ENCODE measurements around the gene DEPP1.

DEPP1 gene

DNA sequence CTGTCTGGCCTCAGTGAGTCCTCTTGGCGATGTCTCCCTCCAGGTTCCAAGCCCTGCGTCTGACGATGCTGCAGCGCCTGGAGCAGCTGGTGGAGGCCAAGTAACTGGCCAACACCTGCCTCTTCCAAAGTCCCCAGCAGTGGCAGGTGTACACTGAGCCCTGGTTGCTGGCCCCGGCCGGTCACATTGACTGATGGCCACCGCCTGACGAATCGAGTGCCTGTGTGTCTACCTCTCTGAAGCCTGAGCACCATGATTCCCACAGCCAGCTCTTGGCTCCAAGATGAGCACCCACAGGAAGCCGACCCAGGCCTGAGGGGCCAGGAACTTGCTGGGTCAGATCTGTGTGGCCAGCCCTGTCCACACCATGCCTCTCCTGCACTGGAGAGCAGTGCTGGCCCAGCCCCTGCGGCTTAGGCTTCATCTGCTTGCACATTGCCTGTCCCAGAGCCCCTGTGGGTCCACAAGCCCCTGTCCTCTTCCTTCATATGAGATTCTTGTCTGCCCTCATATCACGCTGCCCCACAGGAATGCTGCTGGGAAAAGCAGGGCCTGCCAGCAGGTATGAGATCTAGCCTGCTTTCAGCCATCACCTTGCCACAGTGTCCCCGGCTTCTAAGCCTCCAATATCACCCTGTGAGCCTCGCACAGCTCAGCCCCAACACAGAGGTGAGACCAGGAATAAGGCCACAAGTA is 14.8 kb upstream of the DEPP1 start:
- no peak for DNase-seq

DNA sequence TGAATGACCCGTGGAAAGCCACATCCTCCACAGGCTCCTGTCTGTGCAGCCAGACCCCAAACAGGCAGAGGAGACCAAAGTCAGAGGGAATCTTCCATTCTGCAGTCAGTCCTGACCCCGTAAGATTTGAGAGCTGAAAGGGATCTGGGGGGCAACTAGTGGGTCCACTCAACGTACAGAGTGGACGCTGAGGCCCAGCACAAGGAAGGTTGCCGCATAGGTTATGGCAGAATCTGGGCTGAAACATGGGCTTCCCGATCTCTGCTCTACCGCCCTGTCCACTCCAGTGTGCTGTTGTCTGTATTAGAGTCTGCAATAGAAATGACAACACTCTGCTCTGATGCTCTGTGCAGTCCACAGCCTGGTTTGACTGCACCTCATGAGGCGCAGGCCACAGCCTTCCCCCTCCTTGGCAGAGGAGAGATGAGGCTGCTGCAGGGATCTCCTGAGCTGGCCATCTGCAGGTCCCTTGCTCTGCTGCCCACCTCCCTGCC is 14.2 kb upstream of the DEPP1 start:
- DNase-seq: no peak

DNA sequence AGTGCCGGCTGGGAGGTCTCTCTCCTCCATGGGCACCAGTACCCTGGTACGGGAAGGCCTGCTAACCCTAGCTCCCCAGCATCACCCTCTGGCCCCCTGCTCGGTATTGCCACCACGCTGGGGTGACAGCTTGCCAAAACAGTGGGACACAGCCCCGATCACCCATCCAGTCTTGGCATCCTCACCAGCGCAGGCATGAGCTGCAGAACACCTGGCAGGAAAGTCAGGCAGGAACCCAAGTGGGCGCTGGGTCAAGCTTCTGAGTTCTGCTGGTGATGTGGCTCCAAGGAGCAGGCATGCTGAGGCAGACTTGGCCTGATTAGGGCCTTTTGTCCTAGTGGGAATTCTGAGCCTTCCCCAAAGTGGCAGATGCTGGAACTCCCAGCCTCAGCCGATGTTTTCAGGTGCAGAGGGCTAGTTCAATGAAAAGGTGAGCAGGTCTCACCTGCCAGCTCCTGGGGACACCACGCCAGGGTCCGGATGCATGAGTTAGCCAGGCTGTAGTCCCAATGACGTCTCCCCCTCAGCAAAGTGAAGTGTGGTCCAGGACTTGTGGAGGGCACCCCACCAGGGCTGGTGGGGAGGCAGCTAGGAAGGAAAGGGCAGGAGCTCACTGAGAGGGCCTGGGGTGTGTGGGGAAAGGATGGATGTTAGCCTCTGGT is 13.6 kb upstream of the DEPP1 start:
- no peak for DNase-seq

DNA sequence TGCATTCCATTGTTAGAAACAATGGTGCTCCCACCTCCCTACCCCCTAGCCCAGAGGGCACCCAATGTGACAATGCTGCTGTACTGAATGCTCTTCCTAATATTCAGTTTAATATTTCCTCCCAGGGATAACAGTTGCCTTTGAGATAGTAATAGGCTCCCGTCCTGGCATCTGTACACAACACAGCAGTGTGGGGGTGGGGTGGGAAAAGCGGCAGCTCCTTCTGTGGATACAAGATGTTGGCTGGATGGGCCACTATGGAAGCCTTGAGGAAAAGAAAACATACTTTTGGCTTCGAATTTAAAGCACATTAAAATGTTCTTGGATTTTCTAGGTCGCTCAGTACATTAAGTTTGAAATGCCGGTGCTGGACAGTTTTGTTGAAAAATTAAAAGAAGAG is 13.0 kb upstream of the DEPP1 start:
- no peak for DNase-seq

DNA sequence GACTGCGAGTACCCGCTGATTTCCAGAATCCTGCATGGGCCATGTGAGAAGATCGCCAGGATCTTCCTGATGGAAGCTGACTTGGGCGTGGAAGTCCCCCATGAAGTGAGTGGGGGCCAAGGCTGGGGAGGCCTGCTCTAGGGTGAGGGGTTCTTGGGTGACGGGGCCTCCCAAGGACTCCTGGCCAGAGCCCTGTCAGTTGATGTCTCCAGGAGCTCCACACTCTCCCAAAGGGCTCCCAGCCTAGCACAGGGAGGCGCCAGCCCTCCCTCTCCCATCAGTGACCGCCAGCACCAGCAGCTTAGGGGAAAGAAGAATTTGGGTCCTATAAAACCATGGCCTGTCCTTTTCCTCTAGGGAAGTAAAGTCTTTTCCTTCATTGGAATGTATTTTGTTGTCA is 12.4 kb upstream of the DEPP1 start:
- DNase-seq: no peak

DNA sequence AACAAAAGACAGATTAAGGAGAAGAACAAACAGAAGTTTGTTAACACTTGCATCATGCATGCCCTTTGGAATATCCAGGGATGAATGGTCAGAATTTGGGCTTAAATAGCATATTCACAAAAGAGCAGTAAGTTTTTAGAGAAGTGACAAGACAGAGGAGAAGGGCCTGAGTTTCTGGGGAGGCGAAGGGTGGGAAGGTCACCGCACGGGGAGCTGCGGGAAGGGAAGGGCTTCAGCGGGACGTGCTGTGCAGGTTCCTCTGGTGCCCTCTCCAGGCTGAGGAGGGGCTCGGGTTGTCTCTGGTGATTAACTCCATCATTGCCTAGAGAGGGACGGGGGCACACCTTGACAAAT is 11.7 kb upstream of the DEPP1 start:
- no peak for DNase-seq

DNA sequence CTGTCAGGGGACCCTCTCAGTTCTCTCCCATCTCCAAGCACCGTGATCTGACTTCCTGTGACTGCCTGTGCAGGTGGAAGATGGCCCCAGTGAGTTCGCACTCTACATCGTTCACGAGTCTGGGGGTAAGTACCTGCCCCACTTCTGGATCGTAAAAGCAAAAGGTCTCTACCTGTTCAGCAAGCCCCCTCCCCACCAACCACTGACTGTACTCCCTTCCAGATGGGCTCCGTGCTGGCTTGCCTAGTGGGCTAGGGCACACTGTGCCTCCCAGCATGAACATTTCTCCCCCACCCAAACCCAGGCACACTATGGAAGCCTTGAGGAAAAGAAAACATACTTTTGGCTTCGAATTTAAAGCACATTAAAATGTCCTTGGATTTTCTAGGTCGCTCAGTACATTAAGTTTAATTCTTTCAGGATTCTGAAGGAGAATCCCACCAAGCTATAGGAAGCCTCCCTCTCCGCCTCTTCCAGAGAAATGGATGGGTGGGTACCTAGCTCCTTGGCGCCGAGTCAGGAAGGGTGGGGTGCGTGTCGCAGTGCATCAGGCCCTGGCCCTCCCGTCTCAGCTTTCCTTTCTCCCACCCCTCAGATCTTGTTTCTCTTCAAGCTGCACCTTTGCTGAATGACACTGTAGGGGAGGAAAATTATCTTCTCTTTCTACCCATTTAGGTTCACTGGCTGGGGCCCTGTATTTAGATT is 11.1 kb upstream of the DEPP1 start:
- no peak for DNase-seq

DNA sequence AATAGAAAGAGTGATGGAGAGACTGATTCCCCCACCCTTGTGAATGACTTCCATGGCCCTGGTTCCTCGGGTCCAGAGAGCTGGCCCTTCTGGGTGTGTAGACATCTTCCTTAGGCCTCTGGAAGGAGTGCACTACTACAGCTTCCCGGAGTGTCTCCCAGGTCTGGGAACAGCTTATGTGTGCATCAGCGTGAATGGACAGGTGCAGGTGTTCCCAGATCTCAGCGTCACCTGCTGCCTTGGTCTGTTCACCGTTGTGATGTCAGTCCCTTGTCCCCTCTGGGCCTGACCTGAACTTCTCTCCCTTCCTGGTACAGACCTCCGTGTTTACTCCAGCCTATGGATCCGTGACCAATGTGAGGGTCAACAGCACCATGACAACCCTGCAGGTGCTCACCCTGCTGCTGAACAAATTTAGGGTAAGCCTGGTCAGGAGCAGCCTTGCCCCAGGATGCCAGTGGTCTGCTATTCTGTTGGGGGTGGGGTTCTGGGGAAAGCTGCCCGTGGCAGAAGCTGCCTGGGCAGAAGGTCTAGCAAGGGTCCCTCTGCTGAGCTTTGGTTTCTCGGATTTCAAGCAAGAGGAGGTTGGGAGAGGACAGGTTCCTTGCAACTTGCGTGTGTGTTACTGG is 10.5 kb upstream of the DEPP1 start:
- no peak for DNase-seq

DNA sequence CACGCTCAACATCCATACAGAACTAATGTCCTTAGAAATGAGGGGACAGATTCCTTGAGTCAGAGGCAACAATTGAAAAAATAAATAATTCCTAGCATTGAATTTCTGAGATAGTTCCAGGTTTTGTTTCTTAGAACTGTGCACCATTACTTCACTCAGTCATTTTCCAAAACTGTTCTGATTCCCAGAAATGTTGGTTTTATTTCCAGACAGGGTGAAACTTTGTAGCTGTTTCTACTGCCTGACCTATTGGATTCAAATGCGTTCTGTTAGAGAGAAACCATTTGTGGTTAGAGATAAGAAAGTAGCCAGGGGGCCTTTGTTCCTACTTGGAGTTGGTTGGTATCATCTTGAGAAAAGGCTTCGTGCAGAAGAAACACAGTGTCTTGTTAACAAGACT is 8.1 kb upstream of the DEPP1 start:
- DNase-seq: no peak

DNA sequence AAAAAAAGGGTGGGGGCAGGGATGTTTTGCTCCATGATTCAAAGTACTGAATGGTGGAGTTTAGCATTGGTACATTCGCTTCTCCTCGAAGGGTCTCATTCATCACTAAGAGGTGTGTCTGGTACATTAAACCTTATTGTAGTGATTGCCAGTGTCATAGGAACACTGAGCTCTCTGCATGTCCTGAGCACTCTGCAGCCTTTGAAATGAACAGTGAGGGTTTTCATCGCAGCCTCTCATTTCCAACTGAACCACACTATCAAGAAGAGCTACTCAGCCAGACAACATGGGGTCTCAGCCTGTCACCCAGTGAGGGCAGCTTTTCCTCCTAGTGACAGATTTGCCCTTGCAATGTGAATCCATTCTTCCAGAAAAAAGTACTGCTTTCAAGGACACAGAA is 7.6 kb upstream of the DEPP1 start:
- no peak for DNase-seq

DNA sequence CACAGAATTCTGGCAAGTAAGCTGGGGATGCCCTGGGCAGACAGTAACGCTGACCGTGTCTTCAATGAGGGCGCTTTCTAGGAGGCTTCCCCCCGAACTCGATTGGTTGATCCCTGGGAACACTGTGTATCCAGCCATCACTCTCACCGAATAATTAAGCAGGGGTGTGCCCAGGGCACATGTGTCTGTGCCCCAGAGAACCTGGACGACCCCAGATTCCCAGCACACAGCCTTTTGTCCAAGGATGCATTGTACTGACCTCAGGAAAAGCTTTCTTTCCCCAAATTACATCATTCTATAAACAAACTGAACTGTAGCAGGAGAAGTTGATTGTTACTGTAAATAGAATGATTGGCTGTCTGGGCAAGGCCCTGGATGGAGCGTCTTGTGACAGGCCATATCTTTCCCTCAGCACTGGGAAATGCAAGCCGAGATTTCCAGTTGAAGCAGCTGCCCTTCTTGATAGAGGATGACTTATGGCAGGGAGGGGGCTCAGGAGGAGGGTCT is 6.6 kb upstream of the DEPP1 start:
- DNase-seq: no peak

DNA sequence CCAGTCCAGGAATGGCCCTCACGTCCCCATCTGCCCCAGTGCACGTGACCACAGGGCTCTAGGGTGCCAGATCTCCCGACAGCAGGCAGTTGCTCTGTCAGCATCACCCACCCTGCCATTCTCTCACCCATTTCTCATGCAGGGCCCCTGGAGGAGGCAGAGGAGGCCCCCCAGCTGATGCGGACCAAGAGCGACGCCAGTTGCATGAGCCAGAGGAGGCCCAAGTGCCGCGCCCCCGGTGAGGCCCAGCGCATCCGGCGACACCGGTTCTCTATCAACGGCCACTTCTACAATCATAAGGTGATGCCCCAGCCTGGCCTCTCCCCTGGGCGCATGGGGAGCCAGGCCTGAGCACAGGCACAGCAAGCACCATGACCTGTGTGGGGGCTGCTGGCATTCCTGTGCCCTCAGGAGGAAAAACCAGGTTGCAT is 6.1 kb upstream of the DEPP1 start:
- DNase-seq: no peak

DNA sequence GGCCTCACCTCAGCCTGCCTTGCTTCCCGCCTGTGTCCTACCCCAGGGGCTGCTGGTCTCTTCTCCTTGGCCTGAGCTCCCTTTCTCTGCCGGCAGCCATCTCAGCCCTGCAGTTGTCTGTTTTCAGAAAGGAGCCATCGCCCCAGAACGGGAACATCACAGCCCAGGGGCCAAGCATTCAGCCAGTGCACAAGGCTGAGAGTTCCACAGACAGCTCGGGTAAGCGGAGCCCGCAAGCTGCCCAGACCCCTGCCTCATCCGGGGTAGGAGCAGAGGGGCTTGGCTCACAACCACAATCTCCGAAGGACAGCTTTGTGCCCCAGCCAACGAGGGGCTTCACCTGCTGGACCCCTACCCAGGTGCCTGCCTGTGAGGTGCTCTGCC is 5.3 kb upstream of the DEPP1 start:
- DNase-seq: no peak

DNA sequence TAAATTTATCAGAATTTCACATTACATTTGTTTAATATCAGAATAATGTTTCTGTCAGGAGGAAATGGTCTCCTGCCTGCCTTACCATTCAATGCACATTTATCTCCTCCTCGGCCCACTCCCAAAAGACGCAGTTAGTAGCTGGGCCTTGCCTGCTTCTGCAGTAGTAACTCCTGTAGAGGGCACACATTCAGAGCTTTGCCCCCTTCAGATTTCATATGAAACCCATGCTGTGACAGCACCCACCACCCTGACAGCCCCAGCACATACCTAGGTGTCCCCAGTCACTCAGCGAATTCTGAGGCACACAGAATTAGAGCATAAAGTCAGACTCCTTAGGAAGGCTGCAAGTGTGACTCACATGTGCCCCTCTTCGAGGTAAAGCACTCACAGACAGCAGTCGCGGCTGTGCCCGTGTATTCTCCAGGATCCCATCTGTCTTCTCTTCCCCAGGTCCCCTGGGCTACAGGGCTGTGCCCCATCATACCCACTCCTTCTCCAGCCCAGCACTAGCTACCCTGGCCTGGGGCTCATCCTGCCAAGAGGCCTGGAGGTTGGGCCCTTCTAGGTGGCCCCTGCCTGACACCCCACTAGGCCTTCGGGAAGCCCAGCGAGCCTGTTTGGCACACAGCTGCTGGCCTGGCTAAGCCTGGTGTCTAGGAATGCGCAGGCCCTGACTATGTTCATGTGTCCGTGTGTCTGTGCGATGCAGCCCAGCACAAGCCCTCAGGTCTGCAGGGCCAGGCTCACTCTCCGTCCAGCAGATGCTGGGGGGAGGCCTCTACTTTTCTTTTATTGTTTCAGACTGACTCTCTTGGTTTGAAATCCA is 4.7 kb upstream of the DEPP1 start:
- DNase-seq: no peak

DNA sequence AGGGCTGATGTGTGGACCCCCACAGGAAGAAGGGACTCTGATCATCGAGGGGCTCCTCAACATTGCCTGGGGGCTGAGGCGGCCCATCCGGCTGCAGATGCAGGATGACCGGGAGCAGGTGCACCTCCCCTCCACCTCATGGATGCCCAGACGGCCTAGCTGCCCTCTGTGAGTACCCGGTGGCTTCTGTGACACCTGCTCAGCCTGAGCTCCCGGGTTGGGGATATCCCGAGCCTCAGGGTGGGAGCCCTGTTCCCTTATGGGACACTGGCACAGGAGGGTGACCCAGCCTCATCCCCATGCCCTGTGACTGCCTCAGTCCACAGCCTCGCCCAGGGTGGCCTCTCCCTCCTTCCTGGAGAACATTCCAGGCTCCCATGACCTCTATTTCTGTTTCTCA is 3.9 kb upstream of the DEPP1 start:
- DNase-seq: no peak

DNA sequence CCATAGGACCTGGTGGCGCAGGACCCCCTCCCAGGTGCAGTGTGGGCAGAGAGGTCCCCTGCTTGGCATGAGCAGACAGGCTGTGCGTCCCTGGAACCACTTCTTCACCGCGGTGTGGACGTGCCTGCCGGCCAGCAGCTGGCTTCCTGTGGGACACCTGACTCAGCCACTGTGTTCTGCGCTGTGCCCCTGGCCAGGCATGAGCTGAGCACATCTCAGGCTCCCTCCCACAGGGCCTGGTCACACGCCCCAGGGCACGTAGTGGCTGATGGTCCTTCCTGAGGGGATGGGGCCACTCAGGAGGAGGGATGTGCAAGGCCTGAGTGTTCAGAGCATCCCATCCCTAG is 3.5 kb upstream of the DEPP1 start:
- no peak for DNase-seq

DNA sequence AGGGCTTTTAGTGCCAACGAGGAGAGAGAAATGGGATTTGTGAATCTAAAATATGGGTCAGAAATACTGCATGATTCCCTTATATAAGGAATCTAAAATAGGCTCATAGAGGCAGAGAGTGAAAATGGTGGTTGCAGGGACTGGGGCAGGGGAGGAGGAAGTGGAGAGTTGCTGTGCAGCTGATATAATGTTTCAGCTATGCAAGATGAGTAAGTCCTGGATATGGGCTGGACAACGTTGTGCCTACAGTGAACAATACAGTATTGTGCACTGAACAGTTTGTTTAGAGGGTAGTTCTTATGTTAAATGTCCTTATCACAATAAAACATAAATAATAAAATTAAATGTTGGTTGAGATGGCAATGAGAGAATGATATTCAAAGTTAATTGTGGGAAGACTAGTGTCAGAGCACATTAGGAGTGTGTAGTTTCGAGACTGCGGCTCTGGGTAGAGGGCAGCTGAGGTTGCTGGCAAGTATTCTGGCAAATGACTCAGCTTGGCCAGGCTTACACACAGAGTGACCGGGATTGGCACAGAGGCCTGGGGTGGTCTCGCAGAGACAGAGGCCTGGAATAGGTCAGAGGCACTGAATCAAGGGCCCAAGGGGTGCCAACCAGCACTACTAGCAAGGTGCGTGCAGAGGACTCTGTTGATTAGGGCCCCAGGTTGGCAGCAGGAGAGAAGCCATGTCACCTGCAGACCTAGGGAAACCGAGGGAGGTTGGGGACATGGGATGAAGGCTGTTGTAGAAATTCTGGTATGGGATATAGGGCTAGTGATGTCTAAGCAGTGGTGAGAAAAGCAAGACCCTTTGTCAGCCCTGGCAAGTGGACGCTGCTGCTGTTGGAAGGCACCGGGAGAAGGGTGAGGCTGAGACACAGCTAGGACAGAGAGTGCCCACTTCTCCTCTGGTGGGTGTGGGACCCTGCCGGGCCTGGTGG is 2.8 kb upstream of the DEPP1 start:
- no peak for DNase-seq

DNA sequence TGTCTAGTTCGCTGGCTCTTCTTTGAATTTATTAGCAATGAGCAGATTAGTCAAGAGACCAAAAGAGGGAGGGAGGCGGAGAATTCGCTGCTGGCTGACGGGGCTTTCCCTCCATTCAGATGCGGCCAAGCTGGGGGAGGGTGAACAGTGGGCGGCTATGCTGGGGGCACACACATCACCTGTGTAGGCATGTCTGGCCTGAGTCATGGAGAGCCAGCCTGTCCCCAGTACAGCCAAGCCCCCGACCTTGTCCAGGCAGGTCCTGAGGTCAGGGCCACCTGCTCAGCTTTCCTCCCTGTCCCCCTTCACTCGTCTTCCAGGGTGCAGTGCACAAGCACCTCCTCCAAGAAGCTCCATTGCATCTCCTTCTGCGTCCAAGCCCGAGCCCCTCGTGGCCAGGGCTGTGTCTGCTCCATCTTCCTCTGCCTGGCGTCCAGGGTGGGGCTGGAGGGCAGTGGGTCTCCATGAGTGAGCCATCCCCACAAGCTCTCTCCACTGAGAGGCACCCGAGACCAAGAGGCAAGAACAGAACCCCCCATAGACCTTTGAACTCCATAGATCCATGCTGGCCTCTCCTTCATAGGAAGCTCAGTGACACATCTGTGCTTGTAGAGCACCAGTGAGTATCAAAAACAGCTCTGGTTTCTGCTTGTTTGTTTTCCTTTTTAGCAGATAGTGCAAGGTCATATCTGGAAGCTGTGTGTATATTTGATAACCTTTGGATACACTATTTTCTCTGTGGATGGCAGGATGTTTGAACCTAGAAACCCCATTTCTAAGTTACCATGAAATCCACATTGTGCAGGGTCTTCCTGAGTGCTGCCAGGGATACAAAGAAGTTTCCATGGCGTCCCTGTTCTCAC is 1.9 kb upstream of the DEPP1 start:
- no peak for DNase-seq

DNA sequence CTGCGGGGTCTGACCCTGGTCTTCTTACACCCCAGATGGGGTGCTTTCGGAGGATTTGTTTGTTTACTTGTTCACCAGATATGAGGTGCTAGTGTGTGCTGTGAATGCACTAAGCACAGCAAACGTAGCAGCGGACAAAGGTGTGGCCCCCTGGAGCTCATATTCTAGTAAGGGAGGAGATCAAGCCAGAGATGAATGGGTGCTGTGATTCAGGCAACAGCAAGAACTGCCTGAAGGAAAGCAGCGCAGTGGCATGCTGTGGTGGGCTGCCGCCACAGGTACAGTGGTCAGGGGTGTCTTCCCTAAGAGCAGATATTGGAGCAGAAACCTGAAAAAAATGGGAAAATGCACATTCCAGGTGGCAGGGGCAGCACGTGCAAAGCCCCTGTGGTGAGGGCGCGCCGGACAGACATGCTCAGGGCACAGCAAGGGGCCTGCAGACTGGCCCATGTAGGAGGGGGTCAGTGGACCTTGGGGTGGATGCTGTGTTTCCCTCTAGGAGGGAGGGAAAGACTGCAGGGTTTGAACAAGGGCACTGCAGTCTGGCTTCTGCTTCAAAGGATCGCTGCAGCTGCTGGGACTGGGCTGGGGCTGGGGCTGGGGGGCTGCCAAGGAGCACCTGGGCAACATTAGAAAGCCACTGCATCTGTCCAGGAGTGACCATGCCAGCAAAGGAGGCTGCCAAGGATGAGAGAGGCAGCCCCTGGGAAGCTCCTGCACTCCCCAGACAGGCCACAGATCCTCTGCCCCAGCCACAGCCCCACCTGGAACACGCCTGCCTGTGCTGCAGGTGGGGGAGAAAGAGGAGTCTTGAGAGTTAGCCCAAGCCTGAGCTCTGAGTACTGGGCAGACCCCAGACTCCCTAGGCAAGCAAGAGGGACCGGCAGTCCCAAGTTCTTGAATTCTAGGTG is 927 bp upstream of the DEPP1 start:
- no peak for DNase-seq

DNA sequence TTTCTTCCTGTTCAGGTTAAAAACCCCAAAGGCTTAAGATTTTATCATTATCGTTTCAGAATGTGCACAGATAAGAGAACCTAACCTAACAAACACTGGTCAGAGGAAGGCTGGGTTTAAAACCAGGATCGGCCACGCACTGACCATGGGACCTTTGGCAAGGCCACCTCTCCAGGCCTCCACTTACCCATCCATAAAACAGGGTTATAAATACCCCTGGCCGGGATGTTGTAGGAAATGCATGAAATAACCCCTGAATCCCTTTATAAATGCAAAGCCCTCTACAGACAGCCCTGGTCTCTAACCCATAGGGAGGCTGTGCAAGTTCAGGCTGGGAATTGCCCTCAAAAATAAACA is 418 bp downstream of the DEPP1 start:
- no peak for DNase-seq
